ENCODE measurements around the gene EFEMP2. TPM values are rescaled to one million over a fixed set of nuclear protein-coding genes. Genes with fewer than 3 reads are reported as not detected.
A peak's percentile ranks its signal among the peaks of the same experiment; 100 is the strongest.

EFEMP2 gene
- total and polyA plus RNA-seq, 4 experiments from 2014 or later: 0.40 to 8.3 (median 3.3) TPM

DNA sequence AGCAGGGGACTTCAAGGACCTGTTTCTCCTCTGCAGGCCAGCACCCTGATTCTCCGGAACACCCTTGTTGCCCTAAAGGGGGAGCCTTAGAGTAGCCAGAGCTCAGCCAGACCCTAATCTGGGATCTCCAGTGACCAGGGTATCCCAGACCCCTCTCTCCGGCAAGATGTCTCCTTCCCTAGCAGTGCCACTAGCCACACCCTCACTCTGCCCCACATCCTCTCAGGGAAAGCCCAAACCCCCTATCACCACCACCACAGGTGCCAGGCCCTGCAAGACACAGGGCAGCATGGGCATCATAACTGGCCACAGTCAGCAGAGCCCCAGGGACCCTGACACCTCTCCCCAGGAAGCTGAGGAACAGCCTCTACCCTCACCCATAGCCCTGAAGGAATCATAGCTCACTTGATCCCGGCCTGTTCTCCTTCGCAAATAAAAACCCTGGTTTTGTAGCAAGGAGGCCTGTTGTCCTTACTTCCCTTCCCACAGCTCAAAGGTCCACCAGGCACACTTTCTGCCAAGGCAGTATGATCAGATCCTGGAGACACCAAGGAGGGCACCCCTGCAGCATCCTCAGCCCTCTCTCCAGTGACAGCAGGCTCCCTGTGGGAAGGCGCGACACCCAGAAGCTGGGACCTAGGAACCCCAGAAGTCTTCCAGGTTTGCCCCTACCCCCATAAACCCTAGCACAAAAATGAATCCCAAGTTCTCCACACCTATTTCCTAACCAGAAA, 19.2 kb downstream of the EFEMP2 start:
- DNase-seq: no peak
- peaks cover 0 to 6% (median 0%) of the 10 kb centered on the region in 8 donors for H3K9me3 Mint-ChIP-seq
- peak overlapping the region in 4 of 7 donors; percentile 41 to 79 (median 67) for H3K27ac Mint-ChIP-seq
- peaks cover 0 to 5% of the 10 kb centered on the region in 2 donors for H3K9me3 ChIP-seq (ENCODE audit: control insufficient read depth in 1 of 2, low read length in 2 of 2)
- H3K27me3 ChIP-seq (ENCODE audit: insufficient read depth, low read length): no peaks in the 10 kb centered on the region
- ChIA-PET CTCF (ENCODE audit: partially characterized antibody) (interaction anchor here (1.2 kb wide), 1 partner anchor 33 kb away, joined by 7 read pairs; no protein-coding TSS in a partner anchor), POLR2A (ENCODE audit: partially characterized antibody) (interaction anchor here (1.0 to 6.4 kb wide), 7 partner anchors 16 to 133 kb away, joined by 3 to 30 read pairs (median 6); partner anchors contain the start of genes CCDC85B, FIBP, RNASEH2C and SNX32)
- no peaks in the 10 kb centered on the region for H3K27me3 Mint-ChIP-seq
- H3K4me1 ChIP-seq (ENCODE audit: insufficient read depth, low read length): peaks cover 31% of the 10 kb centered on the region
- intact Hi-C loops (cut with micrococcal nuclease): loop anchor here (10.0 kb wide), 1 partner anchor 719 kb away; the partner anchor contains the start of gene SYVN1
- peaks cover 51 to 56% of the 10 kb centered on the region in 2 donors for H3K36me3 Mint-ChIP-seq
- no peak overlapping the region for H3K27ac ChIP-seq (ENCODE audit: low read depth, low read length)
- no peak overlapping the region for H3K4me3 ChIP-seq (ENCODE audit: low read length in 2 of 2)
- no peak overlapping the region for H3K4me3 Mint-ChIP-seq
- peaks cover 50% of the 10 kb centered on the region for H3K36me3 ChIP-seq (ENCODE audit: insufficient read depth, low read length)
- peaks cover 24 to 48% (median 38%) of the 10 kb centered on the region in 4 donors for H3K4me1 Mint-ChIP-seq

DNA sequence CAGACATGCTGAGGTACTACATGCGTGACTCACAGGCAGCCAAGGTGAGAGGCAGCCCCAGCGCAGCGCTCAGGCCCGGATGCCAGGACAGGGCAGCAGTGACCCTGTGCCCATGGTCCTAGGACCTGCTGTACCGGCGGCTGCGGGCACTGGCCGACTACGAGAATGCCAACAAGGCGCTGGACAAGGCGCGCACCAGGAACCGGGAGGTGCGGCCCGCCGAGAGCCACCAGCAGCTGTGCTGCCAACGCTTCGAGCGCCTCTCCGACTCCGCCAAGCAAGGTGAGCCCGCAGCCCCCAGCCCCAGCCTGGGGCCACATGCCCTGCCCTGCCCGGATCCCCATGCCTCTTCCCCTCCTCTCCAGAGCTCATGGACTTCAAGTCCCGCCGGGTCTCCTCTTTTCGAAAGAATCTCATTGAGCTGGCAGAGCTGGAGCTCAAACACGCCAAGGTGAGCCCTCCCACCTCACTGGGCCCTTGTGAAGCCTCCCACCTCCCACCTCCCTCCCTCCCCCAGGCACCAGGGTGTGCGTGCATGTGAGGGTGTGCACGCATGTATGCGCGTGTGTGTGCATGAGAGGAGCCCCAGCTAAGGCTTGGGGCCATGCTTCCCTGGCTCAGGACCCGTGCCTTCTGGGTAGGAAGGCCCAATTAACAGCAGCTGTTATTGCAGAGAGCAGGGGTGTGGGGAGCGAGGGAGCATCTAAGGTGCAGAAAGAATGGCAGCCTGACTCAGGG, 19.9 kb downstream of the EFEMP2 start:
- H3K27ac ChIP-seq (ENCODE audit: low read depth, low read length): no peak overlapping the region
- Mint-ChIP-seq H3K4me3 (no peak overlapping the region), H3K36me3 (peaks cover 51% of the 10 kb centered on the region in 2 donors), H3K9me3 (peaks cover 0 to 6% (median 0%) of the 10 kb centered on the region in 8 donors), H3K27ac (peak overlapping the region in 1 of 7 donors; percentile 79), H3K27me3 (no peaks in the 10 kb centered on the region), H3K4me1 (peaks cover 22 to 45% (median 34%) of the 10 kb centered on the region in 4 donors)
- ChIA-PET CTCF (ENCODE audit: partially characterized antibody) (interaction anchor here (1.0 to 2.1 kb wide), 6 partner anchors 7 to 141 kb away, joined by 3 to 7 read pairs (median 6); partner anchors contain the start of genes FIBP, KAT5 and MUS81), POLR2A (ENCODE audit: partially characterized antibody) (interaction anchor here (0.7 to 6.4 kb wide), 10 partner anchors 8 to 150 kb away, joined by 3 to 32 read pairs (median 6); partner anchors contain the start of genes BANF1, CCDC85B, FIBP and MUS81)
- peaks cover 30% of the 10 kb centered on the region for H3K4me1 ChIP-seq (ENCODE audit: insufficient read depth, low read length)
- intact Hi-C loops (cut with micrococcal nuclease): loop anchor here (10.0 kb wide), 1 partner anchor 718 kb away; the partner anchor contains the start of gene SYVN1
- peaks cover 0 to 5% of the 10 kb centered on the region in 2 donors for H3K9me3 ChIP-seq (ENCODE audit: control insufficient read depth in 1 of 2, low read length in 2 of 2)
- no peak overlapping the region for H3K4me3 ChIP-seq (ENCODE audit: low read length in 2 of 2)
- H3K36me3 ChIP-seq (ENCODE audit: insufficient read depth, low read length): peaks cover 50% of the 10 kb centered on the region
- no peak for DNase-seq
- no peaks in the 10 kb centered on the region for H3K27me3 ChIP-seq (ENCODE audit: insufficient read depth, low read length)

DNA sequence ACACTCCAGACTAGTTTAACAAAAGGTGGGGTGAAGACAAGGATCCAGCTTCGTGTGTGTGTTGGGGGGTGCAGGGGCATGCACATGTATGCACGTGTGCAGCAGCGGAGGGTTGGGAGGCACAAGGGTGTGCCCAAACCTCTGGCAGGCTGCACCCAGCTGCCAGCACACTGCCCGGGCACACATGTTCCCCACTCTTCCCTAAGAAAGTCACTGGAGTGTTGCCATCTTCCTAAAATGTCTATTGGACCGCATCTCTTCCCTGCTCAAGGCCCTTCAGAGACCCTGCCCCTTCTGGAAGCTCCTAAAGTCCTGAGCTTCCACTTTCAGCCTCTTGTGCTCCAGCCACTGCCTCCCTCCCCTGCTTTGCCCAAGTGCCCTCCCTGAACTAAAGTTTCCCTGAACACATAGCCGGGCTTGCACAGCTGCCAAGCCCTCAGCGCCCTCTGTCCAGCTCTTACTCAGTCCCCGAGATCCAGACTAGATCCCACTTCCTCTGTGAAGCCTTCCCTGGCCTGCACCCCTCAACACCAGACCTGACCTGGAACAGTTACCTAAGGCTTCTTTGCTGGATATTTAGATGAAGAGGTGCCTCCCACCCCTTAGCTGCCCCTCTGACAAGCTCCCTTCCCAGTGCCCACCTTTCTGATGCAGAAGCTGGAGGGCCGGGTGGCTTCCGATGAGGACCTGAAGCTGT, 20.6 kb downstream of the EFEMP2 start:
- POLR2A ChIA-PET (ENCODE audit: partially characterized antibody): interaction anchor here (0.7 to 6.4 kb wide), 14 partner anchors 9 to 199 kb away, joined by 3 to 32 read pairs (median 4); partner anchors contain the start of genes BANF1, CCDC85B, FIBP and MUS81
- DNase-seq: no peak
- Mint-ChIP-seq H3K27ac (peak overlapping the region in 2 of 7 donors; percentile 36 to 74), H3K27me3 (no peaks in the 10 kb centered on the region), H3K4me3 (peak overlapping the region in 2 of 8 donors; percentile 1 to 50), H3K9me3 (peaks cover 0 to 6% (median 0%) of the 10 kb centered on the region in 8 donors), H3K4me1 (peaks cover 22 to 45% (median 34%) of the 10 kb centered on the region in 4 donors), H3K36me3 (peaks cover 51% of the 10 kb centered on the region in 2 donors)
- H3K27me3 ChIP-seq (ENCODE audit: insufficient read depth, low read length): no peaks in the 10 kb centered on the region
- H3K27ac ChIP-seq (ENCODE audit: low read depth, low read length): no peak overlapping the region
- peaks cover 30% of the 10 kb centered on the region for H3K4me1 ChIP-seq (ENCODE audit: insufficient read depth, low read length)
- H3K9me3 ChIP-seq (ENCODE audit: control insufficient read depth in 1 of 2, low read length in 2 of 2): peaks cover 0 to 5% of the 10 kb centered on the region in 2 donors
- CTCF ChIA-PET (ENCODE audit: partially characterized antibody): interaction anchor here (1.0 to 2.1 kb wide), 5 partner anchors 8 to 140 kb away, joined by 3 to 6 read pairs (median 5); partner anchors contain the start of genes FIBP, KAT5 and MUS81
- H3K4me3 ChIP-seq (ENCODE audit: low read length in 2 of 2): no peak overlapping the region
- intact Hi-C loops (cut with micrococcal nuclease): loop anchor here (10.0 kb wide), 1 partner anchor 717 kb away; the partner anchor contains the start of gene SYVN1
- peaks cover 50% of the 10 kb centered on the region for H3K36me3 ChIP-seq (ENCODE audit: insufficient read depth, low read length)

DNA sequence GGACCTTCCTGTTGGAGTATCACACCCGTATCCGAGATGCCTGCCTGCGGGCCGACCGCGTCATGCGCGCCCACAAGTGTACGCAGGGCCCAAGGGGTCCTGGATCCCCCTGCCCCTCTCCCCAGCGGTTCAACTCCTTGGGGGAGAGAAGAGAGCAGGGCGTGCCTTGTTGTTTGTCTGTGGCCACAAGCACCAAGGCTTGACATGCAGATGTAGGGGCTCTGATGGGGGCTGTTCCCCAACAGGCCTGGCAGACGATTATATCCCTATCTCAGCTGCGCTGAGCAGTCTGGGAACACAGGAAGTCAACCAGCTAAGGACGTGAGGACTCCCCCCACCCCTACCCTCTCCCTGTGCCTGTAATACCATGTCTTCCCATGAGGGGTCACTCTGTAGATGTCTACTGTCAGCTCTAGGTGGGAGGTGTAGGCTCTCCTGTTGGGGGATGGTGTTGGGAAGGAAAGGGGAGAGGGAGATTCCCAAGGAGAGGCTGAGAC, 21.5 kb downstream of the EFEMP2 start:
- Mint-ChIP-seq H3K27ac (no peak overlapping the region), H3K4me1 (peaks cover 15 to 37% (median 26%) of the 10 kb centered on the region in 4 donors), H3K27me3 (no peaks in the 10 kb centered on the region), H3K36me3 (peaks cover 43% of the 10 kb centered on the region in 2 donors), H3K4me3 (no peak overlapping the region), H3K9me3 (peaks cover 0 to 5% (median 0%) of the 10 kb centered on the region in 8 donors)
- H3K4me3 ChIP-seq (ENCODE audit: low read length in 2 of 2): no peak overlapping the region
- H3K27me3 ChIP-seq (ENCODE audit: insufficient read depth, low read length): no peaks in the 10 kb centered on the region
- CTCF ChIA-PET (ENCODE audit: partially characterized antibody): interaction anchor here (0.9 to 2.1 kb wide), 5 partner anchors 9 to 140 kb away, joined by 3 to 6 read pairs (median 5); partner anchors contain the start of genes FIBP, KAT5 and MUS81
- peaks cover 48% of the 10 kb centered on the region for H3K36me3 ChIP-seq (ENCODE audit: insufficient read depth, low read length)
- POLR2A ChIA-PET (ENCODE audit: partially characterized antibody): interaction anchor here (0.7 to 6.4 kb wide), 10 partner anchors 10 to 198 kb away, joined by 3 to 32 read pairs (median 5); partner anchors contain the start of genes CCDC85B, FIBP, MUS81 and RNASEH2C
- H3K4me1 ChIP-seq (ENCODE audit: insufficient read depth, low read length): peaks cover 24% of the 10 kb centered on the region
- no peak overlapping the region for H3K27ac ChIP-seq (ENCODE audit: low read depth, low read length)
- intact Hi-C loops (cut with micrococcal nuclease): loop anchor here (10.0 kb wide), 1 partner anchor 716 kb away; the partner anchor contains the start of gene SYVN1
- DNase-seq: no peak
- H3K9me3 ChIP-seq (ENCODE audit: control insufficient read depth in 1 of 2, low read length in 2 of 2): peaks cover 0 to 5% of the 10 kb centered on the region in 2 donors

DNA sequence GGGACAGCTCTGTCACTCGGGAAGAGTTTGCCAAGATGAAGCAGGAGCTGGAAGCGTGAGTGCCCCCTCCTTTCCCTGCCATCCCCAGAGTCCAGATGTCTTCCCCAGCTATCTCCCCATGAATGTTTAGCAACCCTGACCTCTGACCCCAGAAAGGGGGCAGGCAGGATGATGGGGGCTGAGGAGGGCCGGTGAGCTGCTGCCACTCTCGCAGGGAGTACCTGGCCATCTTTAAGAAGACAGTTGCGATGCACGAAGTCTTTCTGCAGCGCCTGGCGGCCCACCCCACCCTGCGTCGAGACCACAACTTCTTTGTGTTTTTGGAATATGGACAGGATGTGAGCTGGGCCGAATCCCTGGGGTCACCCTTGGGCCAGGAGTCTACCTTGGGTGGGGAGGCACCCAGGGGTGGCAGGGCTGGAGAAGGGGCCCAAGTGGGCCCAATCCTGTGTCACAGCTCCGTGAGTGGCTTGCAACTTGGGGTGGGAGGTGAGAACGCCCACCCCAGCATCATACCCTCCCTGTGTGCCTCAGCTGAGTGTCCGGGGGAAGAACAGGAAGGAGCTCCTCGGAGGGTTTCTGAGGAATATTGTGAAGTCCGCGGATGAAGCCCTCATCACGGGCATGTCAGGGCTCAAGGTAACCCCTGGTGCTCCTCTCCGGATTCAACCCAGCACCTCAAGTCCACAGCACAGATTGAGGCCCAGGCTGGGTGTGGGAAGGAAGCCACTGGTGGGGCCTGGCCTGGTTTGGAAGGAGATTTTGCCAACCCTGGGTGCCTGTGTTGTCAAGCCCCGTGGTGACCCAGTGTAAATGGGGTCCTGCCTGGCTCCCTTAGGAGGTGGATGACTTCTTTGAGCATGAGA, 22.1 kb downstream of the EFEMP2 start:
- Mint-ChIP-seq H3K9me3 (peaks cover 0 to 5% (median 0%) of the 10 kb centered on the region in 8 donors), H3K4me1 (peaks cover 10 to 30% (median 21%) of the 10 kb centered on the region in 4 donors), H3K27ac (peak overlapping the region in 2 of 7 donors; percentile 47 to 60), H3K36me3 (peaks cover 36% of the 10 kb centered on the region in 2 donors), H3K4me3 (no peak overlapping the region), H3K27me3 (no peaks in the 10 kb centered on the region)
- POLR2A ChIA-PET (ENCODE audit: partially characterized antibody): interaction anchor here (1.1 to 6.4 kb wide), 7 partner anchors 8 to 197 kb away, joined by 3 to 32 read pairs (median 4); partner anchors contain the start of genes CFL1, MUS81 and SNX32
- intact Hi-C loops (cut with micrococcal nuclease): loop anchor here (10.0 kb wide), 1 partner anchor 716 kb away; the partner anchor contains the start of gene SYVN1
- CTCF ChIA-PET (ENCODE audit: partially characterized antibody): interaction anchor here (0.9 to 2.1 kb wide), 6 partner anchors 12 to 139 kb away, joined by 3 to 6 read pairs (median 3); partner anchors contain the start of gene KAT5
- Histone ChIP-seq H3K9me3 (ENCODE audit: control insufficient read depth in 1 of 2, low read length in 2 of 2) (peaks cover 0 to 5% of the 10 kb centered on the region in 2 donors), H3K4me3 (ENCODE audit: low read length in 2 of 2) (no peak overlapping the region), H3K4me1 (ENCODE audit: insufficient read depth, low read length) (peaks cover 17% of the 10 kb centered on the region), H3K36me3 (ENCODE audit: insufficient read depth, low read length) (peaks cover 41% of the 10 kb centered on the region), H3K27me3 (ENCODE audit: insufficient read depth, low read length) (no peaks in the 10 kb centered on the region), H3K27ac (ENCODE audit: low read depth, low read length) (no peak overlapping the region)
- DNase-seq: no peak
